HEK293 (cell line): ENCODE measurements around the gene ZBTB47.

Experiments
- TCF7L2 ChIP-seq: IDR thresholded peaks from 2 replicates; pipeline ENCODE4 v1.6.1; 2011; ENCODE audit warnings: low read depth, mild to moderate bottlenecking, inconsistent platforms, low read length, moderate library complexity, borderline replicate concordance
- ZNF239 ChIP-seq: fragments of 450-650 bp; formaldehyde crosslinking; IDR thresholded peaks from 2 replicates; pipeline ENCODE4 v1.5.1; 2016; ENCODE audit warnings: missing biosample characterization, missing genetic modification characterization
- ZSCAN23 ChIP-seq: fragments of 450-650 bp; formaldehyde crosslinking; IDR thresholded peaks from 2 replicates; pipeline ENCODE4 v1.5.1; 2016; ENCODE audit warnings: missing biosample characterization, missing genetic modification characterization
- TF ChIP-seq, protein P1 (sequence below): fragments of 450-650 bp; formaldehyde crosslinking; IDR thresholded peaks from 2 replicates; pipeline ENCODE4 v1.5.1; 2016; ENCODE audit warnings: missing biosample characterization, missing genetic modification characterization
- TF ChIP-seq, protein P2 (sequence below): fragments of 450-650 bp; formaldehyde crosslinking; IDR thresholded peaks from 2 replicates; pipeline ENCODE4 v1.5.1; 2016; ENCODE audit warnings: missing biosample characterization, missing genetic modification characterization

DNA sequence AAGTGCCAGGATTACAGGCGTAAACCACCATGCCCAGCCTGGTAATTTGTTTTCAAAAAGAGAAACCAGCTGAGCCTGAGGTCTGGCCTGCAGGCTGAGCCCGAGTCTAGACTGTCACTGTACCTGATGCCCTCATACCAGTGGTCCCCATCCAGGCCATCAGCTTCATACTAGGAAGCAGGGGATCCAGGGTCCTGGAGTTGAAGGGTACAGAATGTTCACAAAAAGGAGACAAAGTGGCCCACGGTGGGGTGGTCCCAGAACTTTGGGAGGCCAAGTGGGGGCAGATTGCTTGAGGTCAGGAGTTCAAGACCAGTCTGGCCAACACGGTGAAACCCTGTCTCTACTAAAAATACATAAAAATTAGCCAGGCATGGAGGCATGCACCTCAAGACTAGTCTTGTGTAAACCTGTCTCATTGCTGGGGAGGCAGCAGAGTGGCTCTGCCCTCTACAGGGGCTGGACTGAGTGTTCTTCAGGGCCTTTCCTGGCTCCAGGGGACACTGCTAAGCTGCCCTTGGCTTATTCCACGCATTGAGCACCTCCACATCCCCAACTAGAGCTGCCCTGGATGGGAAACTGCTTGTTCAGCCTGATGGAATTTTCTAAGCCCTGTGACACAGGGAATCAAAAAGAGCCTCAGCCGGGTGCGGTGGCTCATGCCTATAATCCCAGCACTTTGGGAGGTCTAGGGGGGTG lies 57.0 kb downstream of the ZBTB47 start:
- TF ChIP-seq, protein P1, sequence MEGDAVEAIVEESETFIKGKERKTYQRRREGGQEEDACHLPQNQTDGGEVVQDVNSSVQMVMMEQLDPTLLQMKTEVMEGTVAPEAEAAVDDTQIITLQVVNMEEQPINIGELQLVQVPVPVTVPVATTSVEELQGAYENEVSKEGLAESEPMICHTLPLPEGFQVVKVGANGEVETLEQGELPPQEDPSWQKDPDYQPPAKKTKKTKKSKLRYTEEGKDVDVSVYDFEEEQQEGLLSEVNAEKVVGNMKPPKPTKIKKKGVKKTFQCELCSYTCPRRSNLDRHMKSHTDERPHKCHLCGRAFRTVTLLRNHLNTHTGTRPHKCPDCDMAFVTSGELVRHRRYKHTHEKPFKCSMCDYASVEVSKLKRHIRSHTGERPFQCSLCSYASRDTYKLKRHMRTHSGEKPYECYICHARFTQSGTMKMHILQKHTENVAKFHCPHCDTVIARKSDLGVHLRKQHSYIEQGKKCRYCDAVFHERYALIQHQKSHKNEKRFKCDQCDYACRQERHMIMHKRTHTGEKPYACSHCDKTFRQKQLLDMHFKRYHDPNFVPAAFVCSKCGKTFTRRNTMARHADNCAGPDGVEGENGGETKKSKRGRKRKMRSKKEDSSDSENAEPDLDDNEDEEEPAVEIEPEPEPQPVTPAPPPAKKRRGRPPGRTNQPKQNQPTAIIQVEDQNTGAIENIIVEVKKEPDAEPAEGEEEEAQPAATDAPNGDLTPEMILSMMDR (tag by site-specific recombination) = no peak
- TF ChIP-seq TCF7L2 = no peak
- TF ChIP-seq ZNF239 (tag by site-specific recombination) = no peak
- TF ChIP-seq, protein P2, sequence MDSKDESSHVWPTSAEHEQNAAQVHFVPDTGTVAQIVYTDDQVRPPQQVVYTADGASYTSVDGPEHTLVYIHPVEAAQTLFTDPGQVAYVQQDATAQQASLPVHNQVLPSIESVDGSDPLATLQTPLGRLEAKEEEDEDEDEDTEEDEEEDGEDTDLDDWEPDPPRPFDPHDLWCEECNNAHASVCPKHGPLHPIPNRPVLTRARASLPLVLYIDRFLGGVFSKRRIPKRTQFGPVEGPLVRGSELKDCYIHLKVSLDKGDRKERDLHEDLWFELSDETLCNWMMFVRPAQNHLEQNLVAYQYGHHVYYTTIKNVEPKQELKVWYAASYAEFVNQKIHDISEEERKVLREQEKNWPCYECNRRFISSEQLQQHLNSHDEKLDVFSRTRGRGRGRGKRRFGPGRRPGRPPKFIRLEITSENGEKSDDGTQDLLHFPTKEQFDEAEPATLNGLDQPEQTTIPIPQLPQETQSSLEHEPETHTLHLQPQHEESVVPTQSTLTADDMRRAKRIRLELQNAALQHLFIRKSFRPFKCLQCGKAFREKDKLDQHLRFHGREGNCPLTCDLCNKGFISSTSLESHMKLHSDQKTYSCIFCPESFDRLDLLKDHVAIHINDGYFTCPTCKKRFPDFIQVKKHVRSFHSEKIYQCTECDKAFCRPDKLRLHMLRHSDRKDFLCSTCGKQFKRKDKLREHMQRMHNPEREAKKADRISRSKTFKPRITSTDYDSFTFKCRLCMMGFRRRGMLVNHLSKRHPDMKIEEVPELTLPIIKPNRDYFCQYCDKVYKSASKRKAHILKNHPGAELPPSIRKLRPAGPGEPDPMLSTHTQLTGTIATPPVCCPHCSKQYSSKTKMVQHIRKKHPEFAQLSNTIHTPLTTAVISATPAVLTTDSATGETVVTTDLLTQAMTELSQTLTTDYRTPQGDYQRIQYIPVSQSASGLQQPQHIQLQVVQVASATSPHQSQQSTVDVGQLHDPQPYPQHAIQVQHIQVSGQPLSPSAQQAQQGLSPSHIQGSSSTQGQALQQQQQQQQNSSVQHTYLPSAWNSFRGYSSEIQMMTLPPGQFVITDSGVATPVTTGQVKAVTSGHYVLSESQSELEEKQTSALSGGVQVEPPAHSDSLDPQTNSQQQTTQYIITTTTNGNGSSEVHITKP (tag by site-specific recombination) = no peak
- no peak for TF ChIP-seq ZSCAN23 (tag by site-specific recombination)
